Fibroblast of the aortic adventitia (primary cell): Measurements from ENCODE around the gene ARHGEF40. TPM values are rescaled to one million over a fixed set of nuclear protein-coding genes. Genes with fewer than 3 reads are reported as not detected.

Experiments
- DNase-seq: peaks from one replicate; pipeline ENCODE4 v3.0.0-alpha.2; 2010; ENCODE audit warnings: low read depth
- H3K4me3 ChIP-seq: 2 replicates; pipeline ENCODE4 v1.5.1; 2011; ENCODE audit warnings: low read depth, mild to moderate bottlenecking, control low read depth, low read length, moderate library complexity
- CTCF ChIP-seq: IDR thresholded peaks from 2 replicates; pipeline ENCODE4 v1.5.1; 2011; ENCODE audit warnings: mild to moderate bottlenecking, low read length, control low read depth, inconsistent platforms; ENCODE audit not compliant: insufficient read depth
- total RNA-seq: library from RNA; depleted of rRNA; stranded (reverse); fragments of >200 nt; gene quantifications from 2 replicates; pipeline ENCODE4 v1.2.3, GENCODE V29; 2012; ENCODE audit warnings: low replicate concordance

The ARHGEF40 gene
- total RNA-seq, result 47.4 and 71.9 TPM in 2 replicates

DNA sequence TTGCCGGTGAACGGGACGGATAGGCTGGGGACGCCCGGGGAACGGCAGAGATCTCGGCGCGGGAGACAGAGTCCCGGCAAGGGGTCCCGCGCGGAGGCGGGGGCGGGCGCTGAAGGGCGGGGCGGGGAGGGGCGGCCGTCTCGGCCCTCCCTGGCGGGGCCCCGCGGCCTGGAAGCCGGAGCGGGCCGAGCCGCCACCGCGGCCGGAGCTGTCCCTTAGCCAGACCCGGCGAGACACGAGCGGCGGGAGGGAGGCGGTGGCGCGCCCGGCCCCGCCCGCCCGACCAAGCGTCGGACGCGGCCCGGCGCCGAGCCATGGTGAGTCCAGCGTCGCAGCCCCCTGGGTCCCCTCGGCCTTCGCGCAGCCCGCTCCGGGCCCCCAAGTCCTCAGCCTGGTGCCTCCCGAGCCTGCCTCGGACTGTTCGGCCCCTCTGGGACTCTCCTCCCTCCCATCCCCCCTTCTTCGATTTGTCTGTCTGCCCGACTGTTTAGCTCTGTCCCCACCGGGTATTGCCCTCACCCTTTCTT, at the start of gene ARHGEF40:
ARHGEF40 (plus strand) TSS at position 222 of the 527 bp plus-strand sequence; CDS start at position 315, 93 bp downstream.
- TF ChIP-seq CTCF, result no peak
- peak within 1 kb of the TSS; percentile 81 for H3K4me3 ChIP-seq
- DNase-seq, result peak; percentile 40

- H3K4me3 ChIP-seq, result no peak overlapping the region
- no peak for TF ChIP-seq CTCF
- no peak for DNase-seq
Measured at GRCh38 chr14:21020977-21021545, 49.0 kb upstream of the ARHGEF40 start.

- no peak overlapping the region for H3K4me3 ChIP-seq
- TF ChIP-seq CTCF, result no peak
- DNase-seq, result no peak
Measured at GRCh38 chr14:21022686-21023085, 47.4 kb upstream of the ARHGEF40 start.

GRCh38 chr14:21023174-21023573, 46.9 kb upstream of the ARHGEF40 start:
- TF ChIP-seq CTCF, result no peak
- no peak for DNase-seq
- H3K4me3 ChIP-seq, result no peak overlapping the region

DNA sequence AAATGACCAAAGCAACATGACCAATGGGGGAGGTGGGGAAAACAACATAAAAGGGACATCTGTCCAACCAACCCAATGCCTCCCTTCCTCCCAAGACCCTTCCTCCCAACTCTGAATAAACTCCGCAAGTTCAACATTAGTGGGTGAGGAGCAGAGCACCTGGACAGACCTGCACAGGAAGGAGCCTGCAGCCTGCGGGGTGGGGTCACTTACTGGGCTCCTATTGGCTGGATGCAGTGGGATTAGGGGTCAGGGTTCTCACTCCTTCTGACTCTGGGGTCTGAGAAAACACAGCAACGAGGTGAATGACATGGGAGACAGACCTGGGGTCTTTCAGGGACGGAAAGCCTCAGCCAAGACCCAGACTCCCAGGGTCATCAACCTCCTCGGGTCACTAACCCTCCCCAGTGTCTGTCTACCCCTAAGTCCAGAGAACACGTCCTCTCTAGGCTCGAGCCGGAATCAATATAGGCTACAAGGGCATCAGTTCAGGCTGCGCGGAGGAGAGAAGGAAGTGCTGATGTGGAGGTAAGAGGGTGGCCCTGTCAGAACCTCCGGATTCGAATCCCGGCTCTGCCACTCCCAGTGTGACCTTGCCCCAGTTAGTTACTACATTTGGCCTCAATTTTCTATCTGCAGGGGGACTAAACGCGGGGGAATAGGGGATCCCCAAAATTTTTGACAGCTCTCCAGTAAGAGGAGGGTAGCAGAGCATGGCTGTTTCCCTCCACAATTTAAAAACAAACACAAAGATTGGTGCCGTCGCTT, 46.1 kb upstream of the ARHGEF40 start:
- H3K4me3 ChIP-seq, result peak overlapping the region; percentile 57
- no peak for TF ChIP-seq CTCF
- DNase-seq, result no peak

- H3K4me3 ChIP-seq, result peak within 1 kb of the TSS; percentile 57
- DNase-seq, result no peak
- no peak for TF ChIP-seq CTCF
Measured at GRCh38 chr14:21024585-21025370, 45.3 kb upstream of the ARHGEF40 start, which contains the start of gene NDRG2. TSS of gene NDRG2 (minus strand) at chr14:21025061. CDS start at chr14:21023315, 1,746 bp downstream.
